HG02884 (cell line): ENCODE measurements around the gene BDKRB2.

Source experiments
- ATAC-seq: cut with Tn5 transposase; IDR thresholded peaks from one replicate; pipeline ENCODE4 v1.9.1; 2021; ENCODE audit warnings: mild to moderate bottlenecking, moderate library complexity; ENCODE audit not compliant: unreplicated experiment

Gene BDKRB2

DNA sequence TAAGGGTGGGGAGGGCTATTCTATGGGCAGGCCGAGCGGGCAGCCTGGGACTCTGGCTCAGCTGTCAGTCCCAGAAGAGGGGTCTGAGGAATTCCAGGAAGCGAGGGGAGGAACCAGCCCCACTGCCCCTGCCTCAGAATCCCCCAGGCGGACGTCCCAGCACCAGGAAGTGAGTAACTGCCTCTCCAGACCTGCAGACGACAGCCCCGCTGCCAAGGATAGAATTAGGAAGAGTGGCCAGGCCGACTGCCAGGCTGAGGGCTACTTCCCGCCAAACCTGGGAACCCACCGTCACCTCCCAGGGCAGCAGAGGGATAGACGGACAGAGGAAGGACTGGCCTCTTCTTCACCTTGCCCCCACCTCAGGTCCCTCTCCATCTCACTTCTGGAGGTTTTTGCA is 6.7 kb upstream of the BDKRB2 start:
- ATAC-seq, result no peak

DNA sequence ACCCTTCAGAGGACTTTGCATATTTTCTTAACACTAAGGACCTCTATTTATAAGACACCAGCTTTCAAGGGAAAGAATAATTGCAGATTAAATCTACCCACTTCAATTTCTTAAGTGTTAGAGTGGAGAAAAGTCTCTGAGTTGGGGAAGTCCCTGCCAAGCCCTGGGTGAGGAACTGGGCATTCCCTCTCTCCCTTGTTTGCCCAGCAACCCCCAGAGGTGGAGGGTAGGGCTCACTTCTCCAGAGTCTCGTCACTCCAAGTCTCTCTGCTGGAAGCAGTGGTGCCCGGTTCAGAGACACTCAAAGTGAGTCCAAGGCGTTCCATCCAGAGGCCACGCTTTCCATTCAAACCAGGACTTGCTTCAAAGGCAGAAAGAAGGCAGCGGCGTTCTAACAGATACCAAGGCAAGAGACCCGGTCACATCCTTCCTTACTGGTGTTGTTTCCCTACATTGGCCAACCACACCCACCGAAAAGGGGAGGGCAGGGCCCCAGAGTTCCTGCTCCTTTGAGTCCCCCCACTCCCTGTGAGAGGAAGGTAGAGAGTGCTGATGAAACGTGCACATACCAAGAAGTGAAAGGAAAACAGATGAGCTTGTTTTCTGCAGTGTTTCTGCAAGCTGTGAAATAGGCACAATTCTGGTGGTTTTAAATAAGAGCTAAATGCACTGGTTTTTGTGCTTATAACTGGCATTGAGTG is 6.1 kb upstream of the BDKRB2 start:
- ATAC-seq, result no peak

DNA sequence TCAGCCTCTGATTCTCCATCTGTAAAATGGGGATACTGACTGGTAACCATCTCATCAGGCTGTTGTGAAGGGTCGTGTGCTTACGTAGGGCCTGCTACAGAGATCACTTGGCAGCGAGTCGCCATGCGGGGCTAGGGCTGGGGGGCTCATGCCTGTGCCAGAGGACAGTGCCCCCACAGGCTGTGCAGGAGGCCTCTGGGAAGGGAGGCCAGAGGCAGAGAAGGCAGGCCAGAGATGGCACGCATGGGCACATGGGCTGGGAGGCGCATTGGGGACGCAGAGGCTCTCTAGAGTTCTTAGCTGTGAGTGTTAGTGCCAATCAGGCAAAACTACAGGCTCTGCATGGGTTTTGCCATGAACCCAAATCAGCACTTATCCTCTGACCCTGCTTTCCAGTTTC is 3.5 kb upstream of the BDKRB2 start:
- ATAC-seq, result no peak

DNA sequence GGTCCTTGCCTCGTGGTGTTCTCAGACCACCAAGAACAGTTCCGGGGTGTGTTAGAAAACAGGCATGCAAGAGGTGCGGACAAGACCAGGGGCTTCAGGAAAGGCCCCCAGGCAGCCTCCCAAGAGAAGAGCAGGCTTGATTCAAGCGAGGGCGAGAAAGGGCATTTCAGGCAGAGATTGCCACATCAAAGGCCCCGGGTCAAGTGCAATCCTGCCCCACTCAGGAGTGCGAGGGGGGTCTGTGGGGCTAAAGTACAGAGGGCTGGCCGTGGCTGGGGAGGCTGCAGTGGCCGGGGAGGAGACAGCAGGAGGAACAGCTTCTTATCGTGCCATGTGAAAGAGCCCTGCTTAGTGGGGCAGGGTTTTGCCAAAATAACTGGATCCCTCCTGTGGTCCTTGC is 2.7 kb upstream of the BDKRB2 start:
- no peak for ATAC-seq

DNA sequence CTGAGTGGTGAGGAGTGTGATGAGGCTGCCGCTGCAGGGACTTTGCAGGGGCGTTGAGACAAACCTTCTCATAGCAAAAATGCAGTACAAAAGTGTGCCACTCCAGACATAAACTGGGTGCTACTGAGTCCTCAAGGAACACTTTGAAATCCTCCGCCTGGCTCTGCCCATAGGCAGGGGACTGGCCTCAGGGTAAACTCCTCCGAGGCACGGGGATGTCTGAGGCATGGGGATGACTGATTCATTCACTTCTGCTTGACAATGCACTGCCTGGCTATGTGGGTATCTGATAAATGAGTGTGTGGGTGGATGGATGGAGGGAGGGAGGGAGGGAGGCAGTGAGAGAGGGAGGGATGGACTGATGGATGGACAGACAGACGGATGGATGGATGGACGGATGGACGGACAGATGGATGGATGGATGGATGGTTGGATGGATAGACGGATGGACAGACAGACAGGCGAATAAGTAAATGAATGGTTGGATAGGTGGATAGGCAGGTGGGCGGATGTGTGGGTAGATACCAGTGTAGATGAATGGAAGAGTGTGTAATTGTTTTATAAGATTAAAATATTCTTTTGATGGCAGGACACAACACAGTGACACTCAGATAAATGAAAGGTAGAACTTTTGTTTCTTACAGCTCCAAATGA is 2.1 kb upstream of the BDKRB2 start:
- ATAC-seq, result no peak

DNA sequence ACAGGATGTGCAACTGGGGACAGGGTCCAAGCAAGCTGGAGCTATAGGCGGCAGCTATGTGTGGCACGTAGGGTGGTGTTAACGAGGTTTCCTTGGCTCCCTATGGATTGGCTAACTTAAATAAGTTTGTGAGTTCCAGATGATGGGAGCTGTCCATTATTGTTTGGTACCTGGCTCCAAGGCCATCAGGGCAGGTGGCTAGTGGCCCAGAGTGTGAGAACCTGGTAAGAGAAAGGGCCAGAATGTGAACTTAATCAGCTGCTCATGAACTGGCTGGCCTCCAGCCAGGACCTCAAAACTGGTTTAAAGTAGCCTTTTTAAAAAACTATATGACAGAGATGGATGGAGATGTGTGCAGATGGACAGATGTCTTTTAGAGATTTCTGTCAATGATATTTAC is 1.5 kb upstream of the BDKRB2 start:
- ATAC-seq, result no peak

DNA sequence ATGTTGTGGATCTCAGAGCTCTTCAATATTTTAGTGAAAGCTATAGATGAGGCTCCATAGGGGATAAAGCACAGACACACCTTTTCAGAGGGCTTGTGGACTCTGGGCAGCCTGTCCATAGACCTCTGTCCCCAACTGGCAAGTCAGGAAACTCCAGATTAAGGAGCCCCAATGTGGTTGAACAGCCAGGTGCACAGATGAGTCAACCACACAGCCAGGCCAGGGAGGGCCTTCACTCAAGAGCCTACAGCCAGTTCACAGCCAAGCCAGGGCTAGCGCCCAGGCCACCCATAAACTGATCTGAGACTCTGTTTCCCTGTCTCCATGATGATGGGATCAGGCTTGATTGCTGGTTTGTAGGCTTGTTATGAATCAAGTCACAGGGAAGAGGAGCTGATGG is 1.0 kb upstream of the BDKRB2 start:
- ATAC-seq, result no peak

DNA sequence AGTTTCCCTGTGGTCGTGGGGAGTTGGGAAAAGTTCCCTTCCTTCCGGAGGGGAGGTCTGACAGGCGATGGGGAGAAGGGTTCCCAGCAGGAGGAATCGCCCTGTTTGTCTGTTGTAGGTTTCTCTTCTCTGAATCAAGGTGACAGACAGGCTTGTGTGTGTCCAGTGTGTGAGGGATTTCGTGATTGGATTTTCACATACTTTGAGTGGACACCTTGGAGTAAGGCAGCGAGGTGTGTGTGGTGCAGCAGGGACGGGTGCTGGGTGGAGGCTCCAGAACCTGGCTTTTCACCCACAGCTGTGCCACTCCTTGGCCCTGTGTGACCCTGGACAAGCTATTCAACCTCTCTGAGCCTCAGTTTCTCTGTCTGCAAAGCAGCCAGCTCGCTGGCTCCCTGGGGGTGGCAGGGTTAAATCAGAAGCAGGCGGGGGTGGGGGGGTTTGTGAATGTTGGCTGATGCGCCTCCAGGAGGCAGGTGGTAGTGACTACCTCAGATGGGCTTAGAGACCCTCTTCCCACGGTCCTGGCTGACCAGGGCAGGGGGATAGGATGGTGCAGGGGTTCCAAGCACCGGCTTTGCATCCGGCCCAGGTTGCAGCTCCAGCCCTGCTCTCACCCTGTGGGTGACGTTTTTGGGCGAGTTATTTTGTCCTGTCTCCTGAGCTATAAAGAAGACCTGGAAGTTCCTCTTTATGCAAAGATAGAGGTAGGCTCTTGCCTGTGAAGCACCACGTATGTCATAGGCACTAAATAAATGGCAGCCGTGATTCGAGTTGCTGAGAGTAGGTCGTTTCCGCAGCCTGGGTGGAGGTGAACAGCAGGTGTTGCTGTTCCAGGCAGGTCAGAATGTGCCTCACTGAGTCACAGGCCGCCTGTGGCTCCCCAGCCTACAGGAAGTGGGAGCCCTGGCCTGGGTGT is 679 bp downstream of the BDKRB2 start:
- no peak for ATAC-seq

DNA sequence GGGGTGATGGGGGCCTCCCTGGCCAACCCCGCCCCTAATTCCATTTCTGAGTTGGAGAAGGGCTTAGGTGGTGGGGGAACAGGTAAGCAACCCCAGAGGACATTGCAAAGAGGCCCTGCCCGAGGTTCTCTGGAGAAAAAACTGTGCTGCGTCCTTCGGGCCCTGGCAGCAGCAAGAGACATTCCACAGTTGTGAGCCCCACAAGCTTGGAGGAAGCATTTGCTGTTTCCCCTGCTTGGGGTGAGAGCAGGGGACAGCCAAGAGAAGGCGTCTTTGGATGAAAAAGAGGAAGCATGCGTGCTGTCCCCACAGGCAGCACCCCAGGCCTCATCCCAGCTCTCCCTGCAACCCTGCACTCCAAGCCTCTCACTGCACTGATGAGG is 1.3 kb downstream of the BDKRB2 start:
- no peak for ATAC-seq

DNA sequence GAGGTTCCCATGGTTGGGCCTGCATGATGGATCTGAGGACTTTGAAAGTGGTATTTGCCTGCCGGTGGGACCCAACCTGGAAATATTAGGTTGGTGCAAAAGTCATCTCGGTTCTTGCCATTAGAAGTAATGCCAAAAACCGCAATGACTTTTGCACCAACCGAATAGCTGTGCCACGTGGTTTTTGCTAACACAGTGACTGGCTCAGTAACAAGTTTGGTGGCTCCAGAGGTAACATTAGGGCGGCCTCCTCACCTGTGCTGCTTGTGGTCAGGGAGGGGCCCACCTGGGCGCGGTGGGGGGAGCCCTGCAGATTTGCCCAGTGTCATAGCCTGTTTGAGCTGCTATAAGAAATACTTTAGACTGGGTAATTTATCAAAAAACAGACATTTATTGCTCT is 1.8 kb downstream of the BDKRB2 start:
- ATAC-seq, result no peak

DNA sequence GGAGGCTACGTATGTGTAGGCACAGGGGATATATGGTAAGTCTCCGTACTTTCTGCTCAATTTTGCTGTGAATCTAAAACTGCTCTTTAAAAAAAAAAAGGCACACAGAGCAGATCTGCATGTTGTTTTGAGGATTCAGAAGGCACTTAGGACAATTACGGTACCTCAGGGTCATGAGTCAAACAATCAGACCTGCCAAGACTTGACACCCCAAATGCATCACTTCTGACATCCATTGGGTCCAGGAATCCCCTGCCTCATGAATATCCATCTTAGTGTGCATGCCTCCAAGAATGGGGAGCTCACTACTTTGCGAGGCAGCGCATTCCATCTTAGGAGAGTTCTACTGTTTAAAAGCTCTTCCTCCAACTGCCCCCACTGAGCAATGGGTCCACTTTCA is 3.0 kb downstream of the BDKRB2 start:
- ATAC-seq, result no peak

DNA sequence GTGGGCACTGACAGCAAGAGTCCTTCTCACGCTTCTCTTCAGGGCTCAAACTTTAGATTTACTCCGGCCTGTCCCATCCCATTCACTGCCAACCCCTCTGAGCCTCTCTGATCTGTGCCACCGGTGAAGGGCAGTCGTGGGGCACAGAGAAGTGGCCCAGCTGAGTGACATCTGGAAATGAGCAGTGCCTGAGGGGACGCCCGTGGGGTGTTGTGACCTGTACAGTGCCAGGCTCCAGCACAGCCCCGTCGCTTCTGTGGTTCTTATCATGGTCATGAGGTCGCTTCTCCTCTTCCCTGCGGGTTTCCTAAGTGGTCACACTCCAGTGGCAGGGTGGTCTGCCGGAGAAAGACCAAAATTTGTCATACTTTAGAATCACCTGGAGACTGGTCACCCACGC is 4.1 kb downstream of the BDKRB2 start:
- ATAC-seq, result no peak

DNA sequence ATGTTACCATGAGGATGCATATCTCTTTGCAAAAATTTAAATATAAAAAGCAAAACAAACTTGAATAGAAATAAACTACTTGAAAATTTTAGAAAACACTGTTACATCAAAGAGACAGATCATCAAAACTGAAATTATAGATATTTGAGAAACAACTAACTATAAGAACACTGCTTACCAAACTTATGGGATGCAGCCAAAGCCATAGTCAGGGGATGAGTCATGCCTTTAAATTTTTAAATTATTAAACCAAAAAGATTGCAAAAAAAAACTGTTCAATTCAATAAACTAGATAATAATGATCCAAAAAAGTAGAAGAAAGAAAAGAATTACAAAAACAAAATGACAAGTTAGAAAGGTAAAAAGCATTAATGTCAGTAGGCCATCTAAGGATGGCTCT is 7.5 kb downstream of the BDKRB2 start:
- ATAC-seq, result no peak

DNA sequence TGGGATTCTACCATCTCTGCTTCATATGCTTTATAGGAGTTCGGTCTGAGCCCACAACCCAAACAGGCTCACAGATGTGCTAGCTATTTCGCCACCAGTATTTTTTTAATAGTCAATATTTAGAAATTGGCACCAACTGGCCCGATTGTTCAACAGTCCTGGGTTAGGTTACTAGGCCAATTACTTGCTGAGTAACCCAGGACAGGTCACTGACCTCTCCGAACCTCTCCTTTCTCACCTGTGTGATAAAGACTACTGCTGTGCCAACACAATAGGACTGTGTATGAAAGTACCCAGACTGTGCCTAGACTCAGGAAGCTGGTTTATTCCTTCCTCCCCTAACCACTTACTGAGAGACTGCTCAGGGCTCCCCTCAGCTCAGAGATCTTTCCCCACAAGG is 8.3 kb downstream of the BDKRB2 start:
- no peak for ATAC-seq

DNA sequence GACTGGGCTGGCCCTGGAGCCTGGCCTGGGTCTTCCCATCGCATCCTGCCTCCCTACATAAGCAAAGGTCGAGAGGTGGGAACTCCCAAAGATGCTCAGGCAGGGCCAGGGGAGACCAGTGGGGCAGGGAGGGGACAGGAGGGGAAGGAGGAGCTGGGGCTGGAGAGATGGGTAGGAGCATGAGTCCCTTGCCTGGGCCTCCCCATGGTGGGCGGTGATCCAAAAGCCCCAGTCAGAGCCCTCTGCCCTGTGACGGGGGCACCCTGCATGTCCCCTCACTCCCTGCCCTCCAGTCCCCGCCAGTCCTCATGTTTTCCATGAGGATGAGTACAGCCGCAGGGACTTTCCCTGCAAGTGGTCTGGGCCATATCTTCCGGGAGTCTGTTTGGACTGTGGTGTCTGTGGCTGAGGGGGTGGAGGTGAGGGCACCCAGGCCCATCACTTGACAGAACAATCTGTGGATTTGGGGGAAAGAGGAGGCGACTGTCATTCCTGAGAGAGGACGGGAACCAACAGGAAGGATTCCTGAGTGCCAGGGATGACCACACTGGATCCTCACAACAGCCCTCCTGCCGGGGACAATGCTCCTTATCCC is 9.3 kb downstream of the BDKRB2 start:
- ATAC-seq, result no peak

DNA sequence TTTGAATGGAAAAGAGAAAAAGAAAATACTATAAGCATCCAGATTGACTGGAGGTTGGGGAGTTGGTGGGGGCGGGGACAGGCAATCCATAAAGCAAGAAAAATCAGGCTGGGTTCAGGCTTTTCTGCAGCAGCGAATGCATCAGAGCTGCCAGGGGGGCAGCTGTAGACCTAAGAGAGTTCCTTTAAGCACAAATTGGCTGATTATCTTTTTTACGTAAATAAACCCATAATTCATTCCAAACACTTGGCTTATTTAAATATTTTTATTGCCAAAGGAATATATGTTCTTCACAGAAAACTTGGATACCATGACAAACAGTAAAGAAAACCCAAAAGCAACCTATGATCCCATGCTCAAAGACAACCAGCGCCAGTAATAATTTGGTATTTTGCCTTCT is 10.2 kb downstream of the BDKRB2 start:
- no peak for ATAC-seq

DNA sequence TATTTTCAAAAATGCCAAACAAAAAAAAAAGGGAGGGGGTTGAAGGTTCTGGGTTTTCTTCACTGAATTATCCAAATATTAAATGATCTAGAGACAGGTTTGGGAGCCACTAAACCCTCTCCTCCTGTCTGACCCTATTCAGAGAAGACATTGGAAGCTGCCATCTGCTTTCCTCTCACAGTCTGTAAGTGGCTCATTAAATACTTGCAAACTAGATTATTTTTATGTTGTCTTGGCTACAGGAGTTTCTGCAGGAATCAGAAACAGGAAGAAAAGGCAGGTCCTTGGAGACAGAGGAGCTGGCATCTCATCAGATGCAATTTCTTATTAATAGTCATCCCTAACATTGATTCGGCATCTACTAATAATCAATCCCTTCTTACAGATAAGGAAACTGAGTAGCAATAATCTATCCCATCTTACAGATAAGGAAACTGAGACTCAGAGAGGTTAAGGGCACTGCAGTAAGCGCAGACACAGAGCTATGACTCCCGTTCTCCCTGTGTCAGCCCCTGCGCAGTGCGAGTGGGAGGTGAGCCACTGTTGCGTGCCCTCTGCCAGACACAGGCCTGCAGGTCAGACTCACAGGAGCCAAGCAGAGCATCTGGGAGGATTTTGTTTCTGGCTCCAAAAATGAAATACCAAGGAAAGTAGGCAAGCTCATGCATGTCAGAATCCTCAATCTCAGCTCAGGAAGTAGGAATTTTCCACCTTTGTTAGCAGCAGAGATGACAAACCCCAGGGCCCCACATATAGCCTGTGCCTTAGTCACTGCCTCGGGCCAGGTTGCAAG is 11.0 kb downstream of the BDKRB2 start:
- no peak for ATAC-seq

DNA sequence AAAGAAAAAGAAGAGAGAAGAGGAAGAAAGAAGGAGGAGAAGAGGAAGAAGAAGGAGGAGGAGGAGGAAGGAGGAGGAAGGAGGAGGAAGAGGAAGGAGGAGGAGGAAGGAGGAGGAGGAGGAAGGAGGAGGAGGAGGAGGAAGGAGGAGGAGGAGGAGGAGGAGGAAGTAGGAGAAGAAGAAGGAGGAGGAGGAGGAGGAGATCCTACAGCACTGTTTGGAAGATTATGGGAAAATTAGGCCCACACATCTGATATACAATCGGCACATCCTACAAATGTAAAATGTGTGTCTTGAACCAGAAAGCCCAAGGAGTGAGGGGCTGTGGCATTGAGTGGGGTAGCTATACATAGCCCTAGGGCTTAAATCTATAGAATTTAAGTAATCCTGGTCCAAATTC is 12.0 kb downstream of the BDKRB2 start:
- ATAC-seq, result no peak

DNA sequence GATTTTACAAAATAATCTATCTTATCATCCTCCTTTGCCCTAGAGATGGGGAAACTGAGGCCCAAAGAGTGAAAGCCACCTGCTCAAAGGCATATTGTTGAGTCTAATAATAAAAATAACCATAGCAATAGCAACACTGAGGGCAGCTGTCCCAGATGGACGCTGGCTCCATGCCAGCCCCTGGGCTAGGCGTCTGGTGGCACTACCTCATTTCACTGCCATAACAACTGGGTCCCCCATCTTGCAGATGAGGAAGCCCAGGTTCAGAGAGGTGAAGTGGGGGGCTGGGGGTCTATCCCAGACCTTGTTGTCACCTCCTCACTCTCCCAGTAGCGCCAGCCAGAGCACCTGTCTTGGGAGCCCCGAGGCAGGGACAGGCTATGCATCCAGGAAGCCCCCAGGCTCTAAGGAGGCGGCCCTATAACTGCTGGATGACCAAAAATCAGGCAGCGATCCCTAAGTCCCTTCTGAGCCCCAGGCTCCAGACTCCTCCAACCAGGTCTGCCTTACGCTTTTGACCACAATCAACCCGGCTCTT is 12.8 kb downstream of the BDKRB2 start:
- no peak for ATAC-seq

DNA sequence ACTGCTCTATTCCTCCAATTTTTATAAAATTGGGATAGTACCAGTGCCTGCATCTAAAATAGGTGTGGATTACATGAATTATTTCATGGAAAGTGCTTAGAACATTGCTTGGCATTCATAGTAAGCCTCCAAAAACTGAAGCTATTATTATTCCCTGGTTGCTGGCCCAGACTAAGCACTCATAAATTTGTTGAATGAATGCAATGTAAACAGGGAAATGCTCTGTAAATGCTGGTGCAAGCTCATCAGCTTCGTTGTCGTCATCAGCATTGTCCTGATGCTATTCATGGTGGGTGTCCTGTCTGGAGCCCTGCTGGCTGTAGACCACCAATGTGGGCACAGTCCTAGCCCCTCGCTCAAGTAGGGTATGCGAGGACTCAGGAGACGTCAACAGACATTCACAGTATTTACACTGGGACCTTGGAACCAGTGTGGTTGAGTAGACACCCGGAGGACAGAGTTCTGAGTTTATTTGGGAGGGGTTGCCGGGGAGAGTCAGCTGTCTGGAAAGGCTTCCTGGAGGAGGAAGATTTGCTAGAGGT is 16.5 kb downstream of the BDKRB2 start:
- ATAC-seq, result no peak
